Spleen (tissue), 7 donors: ENCODE data around the gene DPM2.

Experiments
- POLR2A ChIP-seq, 3 donors: fragments of 450-650 bp; IDR thresholded peaks; one replicate each; pipeline ENCODE4 v1.5.1; 2017; ENCODE audit warnings: antibody characterized with exemption in 3 of 3, mild to moderate bottlenecking in 1 of 3
- POLR2AphosphoS5 ChIP-seq, 3 donors: sonication (generic); formaldehyde crosslinking; IDR thresholded peaks; one replicate each; pipeline ENCODE4 v1.5.1; 2017; ENCODE audit warnings: antibody characterized with exemption in 3 of 3
- TF ChIP-seq, protein P1 (sequence below), 11 experiments: fragments of 200-600 bp in 7 of 11; fragments of 450-650 bp in 4 of 11; sonication (generic) in 4 of 11; IDR thresholded peaks in 8 of 11; conservative IDR thresholded peaks in 3 of 11; 1 replicate in 7 of 11; 2 replicates in 4 of 11; pipeline versions ENCODE4 v1.4.0 to v1.8.0; 2016 to 2021; ENCODE audit warnings: antibody characterized with exemption in 11 of 11, inconsistent platforms in 4 of 11, mild to moderate bottlenecking in 1 of 11
- donor health status: DM: no; HTN: no; CAD: no; lungs with moderate emphysema.
- donor health status: DM: no; HTN: no; CAD: no.
- donor health status: DM: no; HTN: no; CAD: no.

DNA sequence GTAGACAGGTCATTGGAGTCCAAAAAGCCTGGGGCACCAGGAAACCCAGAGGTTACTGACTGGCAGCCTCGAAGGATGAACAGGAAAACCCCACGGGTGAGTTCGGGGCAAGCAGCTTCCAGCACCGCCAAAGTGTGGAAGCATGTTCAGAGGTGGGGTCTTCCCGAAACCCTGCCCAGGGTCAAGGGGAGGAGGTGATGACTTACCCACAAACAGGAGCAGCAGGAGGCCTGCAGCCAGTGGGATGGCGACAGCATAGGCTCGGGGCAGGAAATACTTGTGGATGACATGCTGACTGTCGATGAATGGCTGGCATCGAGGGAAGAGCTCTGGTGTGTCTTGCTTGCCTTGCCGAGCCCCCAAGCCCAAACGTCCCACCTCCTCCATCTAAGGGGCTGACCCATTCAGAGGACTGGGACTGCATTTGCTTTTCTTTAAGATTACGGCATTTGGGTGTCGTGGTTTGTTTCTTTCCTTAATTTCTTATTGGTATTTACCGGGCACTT lies 1.3 kb downstream of the DPM2 start:
- TF ChIP-seq, protein P1, sequence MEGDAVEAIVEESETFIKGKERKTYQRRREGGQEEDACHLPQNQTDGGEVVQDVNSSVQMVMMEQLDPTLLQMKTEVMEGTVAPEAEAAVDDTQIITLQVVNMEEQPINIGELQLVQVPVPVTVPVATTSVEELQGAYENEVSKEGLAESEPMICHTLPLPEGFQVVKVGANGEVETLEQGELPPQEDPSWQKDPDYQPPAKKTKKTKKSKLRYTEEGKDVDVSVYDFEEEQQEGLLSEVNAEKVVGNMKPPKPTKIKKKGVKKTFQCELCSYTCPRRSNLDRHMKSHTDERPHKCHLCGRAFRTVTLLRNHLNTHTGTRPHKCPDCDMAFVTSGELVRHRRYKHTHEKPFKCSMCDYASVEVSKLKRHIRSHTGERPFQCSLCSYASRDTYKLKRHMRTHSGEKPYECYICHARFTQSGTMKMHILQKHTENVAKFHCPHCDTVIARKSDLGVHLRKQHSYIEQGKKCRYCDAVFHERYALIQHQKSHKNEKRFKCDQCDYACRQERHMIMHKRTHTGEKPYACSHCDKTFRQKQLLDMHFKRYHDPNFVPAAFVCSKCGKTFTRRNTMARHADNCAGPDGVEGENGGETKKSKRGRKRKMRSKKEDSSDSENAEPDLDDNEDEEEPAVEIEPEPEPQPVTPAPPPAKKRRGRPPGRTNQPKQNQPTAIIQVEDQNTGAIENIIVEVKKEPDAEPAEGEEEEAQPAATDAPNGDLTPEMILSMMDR (IDR thresholded peaks at IDR 0.05 in 8 of 11, conservative IDR thresholded peaks at IDR 0.05 in 3 of 11) = no peak
- no peak for TF ChIP-seq POLR2A (IDR thresholded peaks at IDR 0.05)
- no peak for TF ChIP-seq POLR2AphosphoS5 (IDR thresholded peaks at IDR 0.05)
